ENCODE measurements around the gene DOK7. TPM values are rescaled to one million over a fixed set of nuclear protein-coding genes. Genes with fewer than 3 reads are reported as not detected.

Gene DOK7
- total and polyA plus RNA-seq, 9 donors: 0.19 to 33.4 (median 2.2) TPM; not detected in 3

DNA sequence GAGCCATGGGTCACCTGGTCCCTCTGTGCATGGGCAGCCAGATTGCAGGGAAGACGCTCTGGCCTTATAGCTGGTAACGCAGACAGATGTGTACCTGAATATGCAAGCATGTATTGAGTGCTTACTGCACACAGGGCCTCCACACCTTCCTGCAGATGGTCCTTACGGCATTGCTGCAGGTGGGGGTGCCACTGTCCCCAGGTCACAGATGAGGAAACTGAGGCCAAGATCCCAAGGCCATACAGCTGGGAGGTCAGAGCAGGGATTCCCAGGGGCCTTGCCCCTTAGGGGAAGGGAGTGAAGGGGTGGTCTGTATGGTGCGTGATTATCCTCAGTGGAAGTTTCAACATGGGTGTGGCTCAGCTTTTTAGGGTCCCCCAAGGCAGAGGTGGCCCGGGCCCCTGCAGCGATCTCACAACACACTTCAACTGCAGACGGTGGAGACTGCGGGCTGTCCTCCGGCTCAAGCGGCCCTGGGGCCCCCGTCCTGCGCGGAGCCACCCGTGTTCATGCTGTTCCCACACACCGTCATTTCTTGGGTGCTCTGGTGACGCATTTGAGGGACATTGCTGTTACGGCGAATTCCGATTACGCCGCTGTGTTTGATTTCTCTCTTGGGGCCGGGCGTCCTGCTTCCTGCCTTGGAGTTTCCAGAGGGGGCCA, 8.1 kb downstream of the DOK7 start:
- WGBS, 3 donors: 94 to 95% (median 94%) methylated on average over 23 of the region's 23 CpGs
- TF ChIP-seq EP300 (IDR thresholded peaks at IDR 0.05) (no peak), POLR2A (IDR thresholded peaks at IDR 0.05) (no peak)
- TF ChIP-seq, protein P1, sequence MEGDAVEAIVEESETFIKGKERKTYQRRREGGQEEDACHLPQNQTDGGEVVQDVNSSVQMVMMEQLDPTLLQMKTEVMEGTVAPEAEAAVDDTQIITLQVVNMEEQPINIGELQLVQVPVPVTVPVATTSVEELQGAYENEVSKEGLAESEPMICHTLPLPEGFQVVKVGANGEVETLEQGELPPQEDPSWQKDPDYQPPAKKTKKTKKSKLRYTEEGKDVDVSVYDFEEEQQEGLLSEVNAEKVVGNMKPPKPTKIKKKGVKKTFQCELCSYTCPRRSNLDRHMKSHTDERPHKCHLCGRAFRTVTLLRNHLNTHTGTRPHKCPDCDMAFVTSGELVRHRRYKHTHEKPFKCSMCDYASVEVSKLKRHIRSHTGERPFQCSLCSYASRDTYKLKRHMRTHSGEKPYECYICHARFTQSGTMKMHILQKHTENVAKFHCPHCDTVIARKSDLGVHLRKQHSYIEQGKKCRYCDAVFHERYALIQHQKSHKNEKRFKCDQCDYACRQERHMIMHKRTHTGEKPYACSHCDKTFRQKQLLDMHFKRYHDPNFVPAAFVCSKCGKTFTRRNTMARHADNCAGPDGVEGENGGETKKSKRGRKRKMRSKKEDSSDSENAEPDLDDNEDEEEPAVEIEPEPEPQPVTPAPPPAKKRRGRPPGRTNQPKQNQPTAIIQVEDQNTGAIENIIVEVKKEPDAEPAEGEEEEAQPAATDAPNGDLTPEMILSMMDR (IDR thresholded peaks at IDR 0.05): no peak
- Histone ChIP-seq H3K27ac (no peak overlapping the region), H3K4me1 (ENCODE audit: insufficient read depth) (peaks cover 2% of the 10 kb centered on the region), H3K4me3 (no peak overlapping the region), H3K9me3 (no peaks in the 10 kb centered on the region), H3K36me3 (no peaks in the 10 kb centered on the region), H3K27me3 (no peaks in the 10 kb centered on the region)
- intact Hi-C loops (cut with DNase I): no loop called here
- no peak for DNase-seq

DNA sequence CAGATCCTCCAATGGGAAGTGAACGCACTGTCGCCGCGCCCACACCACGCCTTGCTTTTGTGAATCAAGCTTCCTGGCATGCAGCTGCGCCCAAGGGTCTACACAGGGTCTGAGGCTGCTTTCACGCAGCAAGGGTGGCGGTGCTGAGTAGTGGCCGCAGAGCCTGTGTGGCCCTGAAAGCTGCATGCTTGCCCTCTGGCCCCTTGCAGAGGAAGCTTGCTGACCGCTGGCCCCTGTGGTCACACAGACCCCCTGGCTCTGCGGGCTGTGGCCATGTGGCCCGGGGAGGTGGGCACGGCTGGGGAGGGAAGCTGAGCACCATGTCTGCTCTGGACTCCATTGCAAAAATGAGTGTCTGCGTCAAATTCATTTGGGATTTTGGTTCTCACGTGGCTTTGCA, 8.8 kb downstream of the DOK7 start:
- Histone ChIP-seq H3K9me3 (no peaks in the 10 kb centered on the region), H3K4me1 (ENCODE audit: insufficient read depth) (peaks cover under 1% of the 10 kb centered on the region), H3K27ac (no peak overlapping the region), H3K36me3 (no peaks in the 10 kb centered on the region), H3K4me3 (no peak overlapping the region), H3K27me3 (no peaks in the 10 kb centered on the region)
- intact Hi-C loops (cut with DNase I): no loop called here
- no peak for DNase-seq
- WGBS, 3 donors: 90 to 96% (median 96%) methylated on average over 15 of the region's 15 CpGs
- TF ChIP-seq, protein P1 (IDR thresholded peaks at IDR 0.05): no peak
- TF ChIP-seq POLR2A (IDR thresholded peaks at IDR 0.05) (no peak), EP300 (IDR thresholded peaks at IDR 0.05) (no peak)

DNA sequence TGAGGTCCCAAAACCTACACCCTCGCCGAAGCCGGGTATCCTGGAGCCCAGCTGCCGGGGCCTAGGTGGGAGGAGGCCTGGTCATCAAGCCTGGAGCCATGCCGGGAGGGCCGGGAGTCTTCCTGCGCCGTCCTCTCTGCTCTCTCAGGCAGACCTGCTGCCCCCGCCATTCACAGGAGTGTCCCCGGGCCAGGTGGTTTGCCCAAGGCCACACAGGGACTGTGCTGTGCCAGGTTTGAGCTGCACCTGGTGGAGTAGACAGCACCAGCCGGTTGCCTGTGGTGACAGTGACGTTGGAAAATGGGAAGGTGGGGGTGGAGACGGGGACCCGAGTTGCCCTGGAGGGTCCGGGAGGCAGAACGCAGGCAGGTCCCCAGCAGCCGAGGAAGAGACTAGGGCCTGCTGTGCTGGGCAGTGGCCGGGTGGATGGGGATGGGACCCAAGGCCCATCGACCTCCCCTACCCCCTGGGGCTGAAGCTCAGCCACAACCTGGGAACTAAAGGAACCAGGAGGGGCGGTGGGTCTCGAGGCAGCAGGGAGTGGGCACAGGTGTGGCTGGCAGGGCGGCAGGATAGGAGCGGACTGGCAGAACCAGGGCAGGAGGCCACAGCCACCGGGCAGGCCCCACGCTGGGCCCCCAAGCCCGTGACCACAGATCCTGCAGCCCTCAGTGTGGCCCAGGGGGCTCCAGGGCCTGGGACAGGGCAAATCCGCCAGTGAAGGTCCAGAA, 9.5 kb downstream of the DOK7 start:
- no peak for DNase-seq
- no peaks in the 10 kb centered on the region for H3K36me3 ChIP-seq
- no peaks in the 10 kb centered on the region for H3K27me3 ChIP-seq
- H3K27ac ChIP-seq: no peak overlapping the region
- no peaks in the 10 kb centered on the region for H3K9me3 ChIP-seq
- no peak for TF ChIP-seq POLR2A (IDR thresholded peaks at IDR 0.05)
- intact Hi-C loops (cut with DNase I): no loop called here
- 91% methylated on average over 27 of the region's 27 CpGs for WGBS, 3 donors
- no peaks in the 10 kb centered on the region for H3K4me1 ChIP-seq (ENCODE audit: insufficient read depth)
- H3K4me3 ChIP-seq: no peak overlapping the region

DNA sequence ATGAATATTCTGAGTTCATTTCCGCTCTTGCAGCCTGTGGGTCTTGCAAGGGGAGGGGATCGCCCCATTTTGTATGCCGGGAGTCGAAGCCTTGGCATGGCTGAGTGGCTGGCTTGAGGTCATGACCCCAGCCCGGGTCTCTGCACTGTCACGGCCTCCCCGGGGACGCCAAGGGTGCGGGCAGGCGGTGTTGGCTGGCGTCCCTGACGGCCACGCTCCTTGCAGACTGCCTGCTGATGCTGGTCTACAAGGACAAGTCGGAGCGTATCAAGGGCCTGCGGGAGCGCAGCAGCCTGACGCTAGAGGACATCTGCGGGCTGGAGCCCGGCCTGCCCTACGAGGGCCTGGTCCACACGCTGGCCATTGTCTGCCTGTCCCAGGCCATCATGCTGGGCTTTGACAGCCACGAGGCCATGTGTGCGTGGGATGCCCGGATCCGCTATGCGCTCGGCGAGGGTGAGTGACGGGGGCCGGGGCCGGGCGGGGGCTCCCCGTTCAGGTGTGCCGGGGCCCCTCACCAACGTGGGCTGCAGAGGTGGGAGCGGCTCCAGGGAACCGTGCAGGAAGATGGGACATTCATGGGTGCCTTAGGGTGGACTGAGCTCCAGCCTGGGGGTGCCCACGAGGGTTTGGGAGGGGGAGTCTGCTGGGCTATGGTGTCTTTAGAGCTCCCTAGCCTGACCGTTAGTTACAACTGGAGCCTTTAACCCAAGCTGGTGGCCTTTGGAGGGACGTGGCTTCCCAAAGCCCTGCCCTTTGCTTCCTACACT, 10.3 kb downstream of the DOK7 start:
- intact Hi-C loops (cut with DNase I): no loop called here
- no peak for DNase-seq
- Histone ChIP-seq H3K4me3 (no peak overlapping the region), H3K9me3 (no peaks in the 10 kb centered on the region), H3K4me1 (ENCODE audit: insufficient read depth) (no peaks in the 10 kb centered on the region), H3K36me3 (no peaks in the 10 kb centered on the region), H3K27ac (no peak overlapping the region), H3K27me3 (no peaks in the 10 kb centered on the region)
- TF ChIP-seq, protein P1 (IDR thresholded peaks at IDR 0.05): no peak
- no peak for TF ChIP-seq POLR2A (IDR thresholded peaks at IDR 0.05)
- no peak for TF ChIP-seq EP300 (IDR thresholded peaks at IDR 0.05)
- WGBS, 3 donors: 80 to 87% (median 84%) methylated on average over 32 to 41 of the region's 41 CpGs
